GM12892 (cell line): ENCODE results near the gene HCN4.

Experiments used
- POLR2A ChIP-seq: IDR thresholded peaks from 2 replicates; pipeline ENCODE4 v1.6.1; 2011; ENCODE audit warnings: low read depth, low read length, control low read depth
- POLR2AphosphoS5 ChIP-seq: IDR thresholded peaks from 2 replicates; pipeline ENCODE4 v1.6.1; 2011; ENCODE audit warnings: low read depth, low read length, control low read depth

- no peak for TF ChIP-seq POLR2A
- TF ChIP-seq POLR2AphosphoS5 = no peak
Observed at GRCh38 chr15:73303636-73304035, 65.1 kb downstream of the HCN4 start.
